ENCODE measurements around the gene EGLN2. TPM values are rescaled to one million over a fixed set of nuclear protein-coding genes. Genes with fewer than 3 reads are reported as not detected.
"Not testable (repeated sequence)": the region's sequence is repeated elsewhere in the genome, so short reads cannot be mapped to it uniquely, and the experiment has no call there.

Gene EGLN2
- total RNA-seq, 1 donor from 2014 or later, result 117 TPM

GRCh38 chr19:40842012-40842411 lies 43.0 kb downstream of the EGLN2 start:
- not testable (repeated sequence) for DNase-seq (ENCODE audit: low read depth, low spot score)

GRCh38 chr19:40842997-40843652 lies 44.1 kb downstream of the EGLN2 start:
- not testable (repeated sequence) for DNase-seq (ENCODE audit: low read depth, low spot score)

- DNase-seq (ENCODE audit: low read depth, low spot score), result not testable (repeated sequence)
Measured at GRCh38 chr19:40843653-40844052, 44.7 kb downstream of the EGLN2 start.

GRCh38 chr19:40846722-40847121 lies 47.7 kb downstream of the EGLN2 start:
- not testable (repeated sequence) for DNase-seq (ENCODE audit: low read depth, low spot score)

- not testable (repeated sequence) for DNase-seq (ENCODE audit: low read depth, low spot score)
Measured at GRCh38 chr19:40850277-40850676, 51.3 kb downstream of the EGLN2 start, which contains the start of gene CYP2A6. Gene CYP2A6 (minus strand): TSS chr19:40850447. CDS start chr19:40850426, 21 bp downstream.

GRCh38 chr19:40852467-40853152 lies 53.6 kb downstream of the EGLN2 start:
- DNase-seq (ENCODE audit: low read depth, low spot score), result not testable (repeated sequence)

Other genes starting within 250 kb of the EGLN2 start
- 29.5 and 33.5 TPM in 2 replicates for gene SHKBP1, start 222.3 kb upstream of the EGLN2 start, total RNA-seq
- 6.1 and 14.4 TPM in 2 replicates for gene LTBP4, start 197.8 kb upstream of the EGLN2 start, total RNA-seq
- 19.4 and 23.8 TPM in 2 replicates for gene NUMBL, start 108.5 kb upstream of the EGLN2 start, total RNA-seq
- gene COQ8B, start 82.3 kb upstream of the EGLN2 start, total RNA-seq, result 16.5 and 25.7 TPM in 2 replicates
- 19.8 and 25.8 TPM in 2 replicates for gene ITPKC, start 82.1 kb upstream of the EGLN2 start, total RNA-seq
- 0.49 and 0.59 TPM in 2 replicates for gene ACTMAP, start 48.7 kb upstream of the EGLN2 start, total RNA-seq
- gene SNRPA, start 48.0 kb upstream of the EGLN2 start, total RNA-seq, result 54.3 and 55.1 TPM in 2 replicates
- gene MIA, start 23.7 kb upstream of the EGLN2 start, total RNA-seq, result 0.20 TPM in 1 of 2 replicates, not detected in the other
- gene RAB4B, start 20.9 kb upstream of the EGLN2 start, total RNA-seq, result 6.7 and 10.6 TPM in 2 replicates
- gene CYP2A6, start 51.3 kb downstream of the EGLN2 start, total RNA-seq, result not detected in 2 replicates
- gene CYP2A7, start 83.0 kb downstream of the EGLN2 start, total RNA-seq, result not detected in 2 replicates
- gene CYP2B6, start 192.1 kb downstream of the EGLN2 start, total RNA-seq, result not detected in 2 replicates

Data from pulmonary artery endothelial cell (primary cell).